GM04504 (cell line): ENCODE measurements around the gene PLCH1.
"Not testable (repeated sequence)": the region's sequence is repeated elsewhere in the genome, so short reads cannot be mapped to it uniquely, and the experiment has no call there.

Experiments used
- DNase-seq: peaks from one replicate; pipeline ENCODE4 v3.0.0-alpha.2; 2012; ENCODE audit warnings: low read depth

The PLCH1 gene

DNA sequence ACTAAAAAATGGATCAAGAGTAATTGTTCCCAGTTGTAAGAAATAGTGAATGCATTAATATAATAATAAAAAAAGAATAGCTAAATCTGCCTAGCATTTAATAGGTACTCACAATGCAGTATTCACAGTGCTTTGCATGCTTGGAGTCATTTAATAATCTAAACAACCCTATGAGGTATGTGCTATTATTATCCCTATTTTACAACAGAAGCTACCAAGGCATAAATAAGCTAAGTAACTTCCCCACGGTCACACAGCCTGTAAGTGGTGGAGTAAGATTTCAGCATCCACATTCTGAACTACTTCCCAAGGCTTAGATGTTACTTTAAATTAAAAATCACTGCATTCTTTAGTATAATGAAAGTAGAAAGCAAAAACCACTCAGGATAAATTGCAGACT, 102.9 kb downstream of the PLCH1 start:
- no peak for DNase-seq

DNA sequence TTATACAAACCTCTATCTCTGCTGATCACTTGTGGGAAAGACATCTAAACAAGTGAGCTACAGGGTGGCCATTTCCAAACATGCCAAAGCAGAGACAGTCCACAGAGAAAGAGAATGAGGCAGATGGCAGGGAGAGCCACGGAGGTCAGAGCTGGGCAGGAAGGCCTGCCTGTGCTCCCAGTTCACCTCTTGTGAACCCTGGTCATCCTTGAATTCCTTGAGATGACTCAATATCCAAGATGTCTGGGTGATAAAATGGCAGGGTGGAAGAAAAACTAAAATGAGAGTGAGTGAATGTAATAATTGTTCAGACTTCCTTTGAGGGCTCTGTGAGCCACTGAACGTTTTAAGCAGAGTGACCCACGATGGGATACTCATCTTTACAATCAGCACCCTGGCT, 104.8 kb downstream of the PLCH1 start:
- no peak for DNase-seq

DNA sequence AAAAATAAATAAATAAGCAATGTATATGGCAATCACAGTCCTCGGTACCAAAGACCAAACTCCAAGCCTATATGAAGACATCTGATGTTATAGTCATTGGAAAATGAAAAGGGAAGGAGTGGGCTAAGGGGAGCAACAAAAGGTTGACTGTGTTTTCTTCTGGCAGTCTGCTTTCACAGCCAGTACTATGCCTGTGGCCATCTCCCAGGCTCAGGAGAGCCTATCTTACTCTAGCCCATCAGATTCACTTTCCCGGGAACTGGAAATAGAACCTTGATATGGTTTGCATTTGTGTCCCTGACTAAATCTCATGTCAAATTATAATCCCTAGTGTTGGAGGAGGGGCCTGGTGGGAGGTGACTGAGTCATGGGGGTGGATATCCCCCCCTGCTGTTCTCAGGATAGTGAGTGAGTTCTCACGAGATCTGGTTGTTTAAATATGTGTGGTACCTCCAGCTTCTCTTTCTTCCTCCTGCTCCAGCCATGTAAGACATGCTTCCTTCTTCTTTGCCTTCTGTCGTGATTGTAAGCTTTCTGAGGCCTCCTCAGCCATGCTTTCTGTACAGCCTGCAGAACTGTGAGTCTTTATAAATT, 105.3 kb downstream of the PLCH1 start:
- no peak for DNase-seq

DNA sequence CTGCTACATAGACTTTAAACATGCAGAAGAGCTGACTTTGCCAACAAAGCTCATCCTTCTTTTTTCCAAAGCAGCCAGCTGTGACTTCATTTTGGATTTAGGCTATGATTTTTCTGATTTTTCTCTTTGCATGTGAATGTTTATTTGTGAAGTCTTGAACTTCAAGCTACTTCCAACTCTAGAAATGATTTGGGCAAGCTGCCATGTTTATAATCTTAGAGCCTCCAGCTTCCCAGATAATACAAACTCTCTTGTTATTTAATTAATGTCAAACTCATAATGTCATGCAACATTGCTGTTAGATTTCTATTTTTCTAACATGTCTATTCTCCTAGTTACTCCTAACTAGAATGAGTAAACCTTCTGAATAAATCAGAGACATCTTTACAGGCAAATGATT, 106.4 kb downstream of the PLCH1 start:
- DNase-seq, result not testable (repeated sequence)

DNA sequence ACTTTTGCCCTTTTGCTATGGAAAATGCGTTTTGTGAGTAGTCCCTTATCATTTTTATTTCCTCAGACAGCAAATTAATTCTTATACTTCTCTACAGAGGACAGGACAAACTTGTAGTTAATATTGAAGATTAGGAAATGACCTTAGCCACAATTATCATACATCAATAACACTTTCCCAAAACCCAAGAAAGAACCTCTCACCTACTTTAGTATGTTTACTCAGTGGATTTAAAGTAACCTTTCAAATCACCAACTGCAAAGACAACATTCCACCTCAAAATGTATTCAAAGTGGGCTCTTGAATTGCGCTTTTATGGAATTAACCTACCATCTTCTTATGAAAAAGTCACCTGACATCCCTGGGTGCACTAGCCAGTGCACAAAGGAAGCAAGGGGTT, 107.3 kb downstream of the PLCH1 start:
- DNase-seq, result no peak

DNA sequence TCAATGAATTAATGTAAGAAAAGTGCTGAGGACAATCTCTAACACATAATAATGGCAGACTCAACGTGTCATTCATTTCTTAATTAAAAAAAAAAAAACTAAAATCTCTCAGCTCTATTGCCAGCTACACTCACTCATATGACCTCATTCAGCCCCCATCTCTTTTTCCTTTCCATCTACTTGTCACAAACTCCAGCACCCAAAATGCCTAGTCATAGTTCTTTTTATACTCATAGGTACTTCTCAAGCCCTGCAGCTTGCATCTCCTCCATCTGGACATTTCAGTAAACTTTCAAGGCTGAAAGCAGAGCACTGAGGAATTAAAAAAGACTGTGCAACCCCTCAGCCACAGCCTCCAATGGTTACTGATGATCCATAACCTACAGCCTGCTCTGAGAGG, 109.8 kb downstream of the PLCH1 start:
- DNase-seq, result no peak

DNA sequence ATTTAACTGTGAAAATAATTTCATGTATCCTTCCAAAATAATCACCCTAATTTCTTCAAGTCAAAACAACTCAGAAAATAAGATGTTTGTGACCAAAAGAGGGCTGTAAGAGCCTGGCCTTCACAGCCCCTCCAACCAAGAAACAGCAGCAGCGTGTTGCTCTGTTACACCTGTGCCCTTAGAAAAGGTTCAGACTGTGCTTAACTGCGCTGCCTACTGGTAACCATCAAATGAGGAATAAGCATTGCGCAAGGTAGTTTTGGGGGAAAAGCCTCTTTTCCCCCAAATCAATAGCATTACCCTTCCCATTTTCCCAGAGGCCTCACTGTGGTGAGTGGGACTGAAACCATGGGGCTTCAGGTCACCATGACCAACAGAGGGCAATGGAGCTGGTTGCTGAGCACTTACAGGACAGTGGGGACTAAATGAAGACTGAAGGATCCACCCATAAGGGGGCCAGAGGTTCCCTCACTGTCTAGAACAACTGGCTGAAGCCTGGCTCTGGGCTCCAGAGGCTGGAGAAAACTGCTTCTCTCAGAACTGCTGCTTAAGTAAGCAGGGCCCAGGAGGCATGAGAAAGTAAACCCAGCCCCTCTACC, 110.7 kb downstream of the PLCH1 start:
- DNase-seq, result no peak

DNA sequence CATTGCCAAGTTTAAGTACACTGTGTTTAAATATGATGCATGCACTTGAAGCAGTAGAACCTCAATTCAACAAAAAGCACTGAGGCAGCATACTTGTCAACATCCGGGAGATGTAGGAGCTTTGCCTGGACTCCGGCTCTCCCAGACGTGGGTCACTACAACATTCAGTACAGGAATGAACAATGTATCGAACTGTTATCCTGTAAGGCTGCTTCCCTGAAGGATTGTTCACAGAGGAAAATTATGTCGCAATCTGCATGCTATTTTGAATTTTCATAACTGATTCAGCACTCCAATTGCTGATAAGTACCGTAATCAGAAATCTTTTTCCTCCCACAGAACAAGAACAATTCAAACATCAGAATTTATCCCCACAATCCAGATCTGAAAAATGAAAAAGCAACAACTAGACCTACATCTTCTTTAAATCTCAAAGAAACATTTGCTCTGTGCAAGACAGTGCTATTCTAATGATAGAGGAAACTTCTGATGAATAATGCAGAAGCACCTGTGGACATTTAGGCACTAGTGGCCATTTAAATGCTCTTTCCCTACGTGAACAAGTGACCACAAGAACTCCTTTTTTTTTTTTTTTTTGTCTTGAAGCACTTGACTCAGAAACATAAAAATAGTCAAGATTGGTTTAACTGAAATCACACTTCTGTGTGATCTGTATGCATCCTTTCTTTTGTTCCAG, 113.4 kb downstream of the PLCH1 start:
- DNase-seq, result no peak

DNA sequence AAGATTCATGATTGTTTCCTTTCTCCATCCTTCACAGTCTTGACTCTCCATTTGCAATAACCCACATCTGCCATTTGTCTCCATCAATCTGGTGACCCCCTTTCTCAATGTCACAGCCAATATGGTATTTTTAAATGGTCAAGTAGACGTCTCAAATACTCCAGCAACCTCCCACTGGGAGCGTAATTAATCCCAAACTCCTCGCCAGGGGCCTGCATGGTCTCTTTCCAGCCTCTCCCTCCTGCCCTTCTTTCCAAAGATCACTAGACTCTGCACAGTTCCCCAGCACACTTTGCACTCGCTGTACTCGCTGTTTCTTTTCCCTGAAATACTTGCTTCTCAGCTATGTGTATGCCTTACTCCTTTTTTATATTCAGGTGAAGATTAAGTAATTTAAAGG, 115.3 kb downstream of the PLCH1 start:
- no peak for DNase-seq

DNA sequence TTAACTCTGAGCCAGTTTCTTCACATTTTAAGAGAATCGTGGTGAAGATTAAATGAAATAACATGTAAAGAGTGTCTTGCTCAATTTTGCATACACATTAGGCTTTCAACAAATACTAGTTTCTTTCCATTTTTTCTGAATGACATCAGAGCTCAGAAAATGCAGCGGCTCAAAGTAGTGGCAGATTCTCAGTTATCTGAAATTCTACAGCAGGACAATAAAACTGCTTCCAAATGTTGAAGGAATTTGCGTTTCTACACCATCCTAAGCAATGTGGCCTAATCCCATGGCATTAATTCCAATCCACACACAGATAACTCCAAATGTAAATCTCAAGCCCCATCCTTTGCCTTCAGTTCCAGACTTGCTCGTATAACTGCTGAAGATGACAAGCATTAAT, 115.8 kb downstream of the PLCH1 start:
- no peak for DNase-seq

DNA sequence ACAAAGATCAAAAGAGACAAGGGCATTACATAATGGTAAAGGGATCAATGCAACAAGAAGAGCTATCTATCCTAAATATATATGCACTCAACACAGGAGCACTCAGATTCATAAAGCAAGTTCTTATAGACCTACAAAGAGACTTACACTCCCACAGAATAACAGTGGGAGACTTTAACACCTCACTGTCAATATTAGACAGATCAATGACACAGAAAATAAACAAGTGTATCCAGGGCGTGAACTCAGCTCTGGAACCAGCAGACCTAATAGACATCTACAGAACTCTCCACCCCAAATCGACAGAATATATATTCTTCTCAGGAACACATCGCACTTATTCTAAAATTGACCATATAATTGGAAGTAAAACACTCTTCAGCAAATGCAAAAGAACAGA, 122.2 kb downstream of the PLCH1 start:
- DNase-seq, result not testable (repeated sequence)

DNA sequence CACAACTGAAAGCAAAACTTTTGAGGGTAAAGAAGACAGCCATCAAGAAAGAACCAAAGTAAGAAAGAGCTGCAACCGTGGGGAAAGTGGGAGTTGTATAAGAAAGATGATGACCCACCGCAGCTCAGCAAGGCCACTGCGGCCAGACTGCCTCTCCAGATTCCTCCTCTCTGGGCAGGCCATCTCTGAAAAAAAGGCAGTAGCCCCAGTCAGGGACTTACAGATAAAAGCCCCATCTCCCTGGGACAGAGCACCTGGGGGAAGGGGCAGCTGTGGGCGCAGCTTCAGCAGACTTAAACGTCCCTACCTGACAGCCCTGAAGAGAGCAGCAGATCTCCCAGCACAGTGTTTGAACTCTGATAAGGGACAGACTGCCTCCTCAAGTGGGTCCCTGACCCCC, 124.3 kb downstream of the PLCH1 start:
- DNase-seq, result not testable (repeated sequence)

DNA sequence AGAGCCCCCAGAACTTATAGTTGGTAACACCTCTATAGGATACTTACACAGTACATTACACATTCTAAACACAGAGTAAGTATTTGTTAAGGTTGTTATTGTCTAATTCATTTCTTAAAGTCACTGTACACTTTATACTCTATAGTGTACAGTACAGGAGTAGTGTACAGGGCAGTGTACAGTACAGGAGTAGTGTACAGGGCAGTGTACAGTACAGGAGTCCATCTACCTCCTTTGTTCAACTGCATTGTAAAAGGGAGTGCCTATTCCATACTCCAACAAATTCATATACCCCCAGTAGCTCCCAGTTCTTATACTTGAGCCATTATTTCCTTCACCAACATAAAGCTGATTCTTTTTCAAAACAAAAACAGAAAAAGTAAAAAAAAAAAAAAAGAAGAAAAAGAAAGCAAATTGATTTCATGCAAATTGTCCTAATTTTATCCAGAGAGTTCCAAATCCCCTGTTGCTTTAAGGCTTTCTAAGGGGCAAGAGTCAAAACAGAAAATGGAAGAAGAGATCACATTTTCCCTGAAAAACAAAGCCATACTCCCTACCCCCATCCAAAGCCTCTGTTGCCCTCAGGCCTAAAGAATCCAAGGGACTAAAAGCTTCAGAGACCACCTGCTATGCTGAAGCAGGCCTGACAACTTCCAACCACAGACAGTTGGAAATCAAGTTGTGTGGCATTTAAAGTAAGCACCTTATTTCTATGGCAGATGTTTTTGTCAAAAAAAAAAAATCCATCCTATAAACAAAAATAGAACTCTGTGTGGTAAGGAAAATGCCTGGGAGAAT, 125.6 kb downstream of the PLCH1 start:
- no peak for DNase-seq

DNA sequence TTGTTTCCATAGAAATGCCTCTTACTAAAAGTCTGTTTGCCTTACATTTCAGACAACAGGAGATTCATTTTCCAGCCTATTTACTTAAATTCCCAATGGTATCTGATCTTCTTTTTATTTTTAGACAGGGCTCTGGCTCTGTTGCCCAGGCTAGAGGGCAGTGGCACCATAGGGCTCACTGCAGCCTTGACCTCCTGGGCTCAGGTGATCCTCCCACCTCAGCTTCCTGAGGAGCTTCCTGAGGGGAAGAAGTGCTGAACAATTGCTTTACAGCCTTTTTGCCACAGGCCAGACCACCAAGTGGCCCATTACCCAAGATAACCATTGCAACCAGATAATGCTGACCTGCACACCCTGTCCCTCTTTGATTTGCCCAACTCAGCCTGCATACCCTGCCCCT, 126.3 kb downstream of the PLCH1 start:
- no peak for DNase-seq

DNA sequence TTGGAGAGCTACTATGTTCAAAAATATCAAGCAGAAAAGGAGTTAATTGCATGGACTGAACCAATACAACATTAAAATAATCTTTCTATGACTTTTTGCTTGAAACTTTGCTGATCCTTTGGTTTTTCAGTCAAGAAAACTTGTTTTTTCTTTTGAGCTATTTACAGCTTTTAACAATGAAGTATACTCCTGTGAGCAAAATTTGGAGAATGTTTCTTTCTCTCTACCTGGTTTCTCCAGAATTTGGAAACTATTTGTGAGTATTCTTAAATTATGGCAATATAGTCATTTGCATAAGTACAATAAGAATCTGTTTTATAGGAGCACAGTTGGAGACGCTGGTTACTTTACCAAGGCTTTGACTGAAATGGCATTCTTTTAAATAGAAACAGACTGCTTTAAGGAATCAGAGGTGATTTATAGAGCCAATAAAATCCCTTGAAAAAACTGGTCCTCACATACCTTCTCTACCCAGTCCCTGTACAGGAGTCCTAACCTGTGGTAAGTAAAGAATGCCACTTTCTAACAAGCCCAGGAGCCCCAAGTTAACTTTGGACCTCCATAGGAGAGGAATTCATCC, 127.4 kb downstream of the PLCH1 start:
- no peak for DNase-seq

DNA sequence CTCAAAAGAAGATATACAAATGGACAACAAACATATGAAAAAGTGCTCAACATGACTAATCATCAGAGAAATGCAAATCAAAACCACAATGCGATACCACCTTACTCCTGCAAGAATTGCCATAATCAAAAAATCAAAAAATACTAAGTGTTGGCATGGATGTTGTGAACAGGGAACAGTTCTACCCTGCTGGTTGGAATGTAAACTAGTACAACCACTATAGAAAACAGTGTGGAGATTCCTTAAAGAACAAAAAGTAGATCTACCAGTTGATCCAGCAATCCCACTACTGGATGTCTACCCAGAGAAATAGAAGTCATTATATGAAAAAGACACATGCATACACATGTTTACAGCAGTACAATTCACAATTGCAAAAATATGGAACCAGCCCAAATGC, 129.7 kb downstream of the PLCH1 start:
- DNase-seq, result not testable (repeated sequence)

DNA sequence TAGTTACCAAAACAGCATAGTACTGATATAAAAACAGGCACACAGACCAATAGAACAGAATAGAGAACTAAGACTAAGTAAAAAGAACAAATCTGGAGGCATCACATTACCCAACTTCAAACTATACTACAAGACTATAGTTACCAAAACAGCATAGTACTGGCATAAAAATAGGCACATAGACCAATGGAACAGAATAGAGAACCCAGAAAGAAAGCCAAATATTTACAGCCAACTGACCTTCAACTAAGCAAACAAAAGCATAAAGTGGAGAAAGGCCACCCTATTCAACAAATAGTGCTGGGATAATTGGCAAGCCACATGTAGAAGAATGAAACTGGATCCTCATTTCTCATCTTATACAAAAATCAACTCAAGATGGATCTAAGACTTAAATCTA, 130.5 kb downstream of the PLCH1 start:
- not testable (repeated sequence) for DNase-seq

DNA sequence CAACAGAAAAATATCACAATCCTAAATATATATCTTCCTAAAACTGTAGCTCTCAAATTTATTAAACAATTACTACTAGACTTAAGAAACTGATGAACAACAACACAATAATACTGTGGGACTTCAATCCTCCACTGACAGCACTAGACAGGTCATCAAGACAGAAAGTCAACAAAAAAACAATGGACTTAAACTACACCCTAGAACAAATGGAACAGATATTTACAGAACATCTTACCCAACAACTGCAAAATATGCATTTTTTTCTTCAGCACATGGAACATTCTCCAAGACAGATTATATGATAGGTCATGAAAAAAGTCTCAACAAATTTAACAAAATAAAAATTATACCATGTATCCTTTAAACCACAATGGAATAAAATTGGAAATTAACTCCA, 133.4 kb downstream of the PLCH1 start:
- DNase-seq, result no peak

DNA sequence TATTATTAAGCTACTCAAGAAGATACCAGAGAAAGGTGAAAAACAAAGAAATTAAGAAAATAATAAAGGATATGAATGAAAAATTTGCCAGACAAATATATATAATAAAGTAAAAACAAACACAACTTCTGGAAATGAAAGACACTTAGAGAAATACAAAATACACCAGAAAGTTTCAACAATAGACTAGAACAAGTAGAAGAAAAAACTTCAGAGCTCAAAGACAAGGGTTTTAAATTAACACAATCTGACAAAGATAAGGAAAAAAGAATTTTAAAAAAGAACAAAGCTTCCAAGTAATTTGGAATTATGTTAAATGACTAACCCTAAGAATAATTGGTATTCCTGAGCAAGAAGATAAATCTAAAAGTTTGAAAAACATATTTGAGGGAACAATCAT, 135.3 kb downstream of the PLCH1 start:
- no peak for DNase-seq

DNA sequence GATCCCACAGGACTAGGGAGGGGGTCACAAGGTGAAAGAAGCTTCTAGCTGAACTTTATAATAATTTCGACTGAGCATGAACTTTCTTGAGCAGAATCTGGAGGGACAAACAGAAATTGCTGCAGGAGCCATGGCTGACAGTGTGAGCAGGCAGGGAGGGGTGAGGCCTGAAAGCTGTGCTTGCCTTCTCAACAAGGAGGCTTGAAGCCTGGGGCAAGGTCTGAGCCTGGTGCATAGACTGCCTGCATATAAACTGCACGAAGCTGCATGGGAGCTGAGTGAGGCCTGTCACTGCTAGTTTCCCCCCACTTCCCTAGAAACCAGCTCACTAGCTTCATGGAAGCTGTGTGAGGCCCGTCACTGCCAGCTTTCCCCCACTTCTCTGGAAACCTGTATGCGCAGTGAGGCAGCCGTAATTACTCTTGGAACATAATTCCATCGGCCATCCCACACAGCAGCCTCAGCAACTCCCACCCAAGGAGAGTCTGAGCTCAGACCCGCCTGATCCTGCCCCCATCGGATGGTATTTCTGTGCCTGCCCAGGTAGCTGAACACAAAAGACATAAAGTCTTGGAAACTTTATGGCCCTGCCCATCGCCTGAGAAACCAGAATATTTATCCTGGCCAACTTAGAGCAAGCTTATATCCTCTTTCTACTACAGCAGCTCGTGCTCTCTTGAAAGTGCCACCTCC, 136.5 kb downstream of the PLCH1 start:
- DNase-seq, result no peak

DNA sequence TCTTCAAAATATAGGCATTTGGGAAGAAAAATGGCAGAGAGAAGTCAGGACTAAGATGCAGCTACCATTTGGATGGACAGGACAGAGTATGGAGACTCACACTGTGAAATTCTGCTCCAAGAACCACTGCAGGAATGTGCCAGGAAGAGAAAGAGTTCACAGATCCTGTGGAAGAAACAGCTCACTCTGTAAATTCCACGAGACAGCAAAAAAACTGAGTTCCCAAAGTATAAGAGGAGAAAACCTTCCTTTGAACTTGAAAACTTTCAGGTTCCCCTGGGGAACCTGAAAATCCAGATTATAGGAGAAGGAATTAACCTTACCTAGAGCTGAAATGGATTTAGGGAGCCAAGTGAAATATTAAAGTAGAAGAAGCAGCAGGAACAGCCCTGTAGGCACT, 137.1 kb downstream of the PLCH1 start:
- DNase-seq, result no peak

DNA sequence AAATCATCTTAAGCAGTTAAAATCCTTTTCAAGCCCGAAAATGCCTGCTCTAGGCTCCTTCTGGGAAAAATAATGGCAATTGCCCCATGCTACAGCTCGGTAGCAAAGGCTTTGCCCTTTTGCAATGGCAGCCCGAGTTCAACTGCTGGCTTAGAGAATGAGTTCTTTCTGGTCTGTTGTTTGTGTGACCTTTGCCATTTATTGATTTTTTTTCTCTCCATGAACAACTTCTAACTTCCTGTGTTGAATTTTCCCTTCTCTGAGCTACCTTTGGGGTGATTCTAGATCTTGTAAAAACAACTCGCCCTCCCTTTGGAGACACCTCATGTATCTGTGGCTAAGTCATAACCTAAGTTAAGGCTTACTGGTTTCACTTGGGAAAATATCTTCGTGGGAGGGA, 139.3 kb downstream of the PLCH1 start:
- no peak for DNase-seq
